NCI-H2029 (cell line): ENCODE results near the gene TPM4.
"Not testable (repeated sequence)": the region's sequence is repeated elsewhere in the genome, so short reads cannot be mapped to it uniquely, and the experiment has no call there.

Experiments used
- DNase-seq: peaks from one replicate; lab custom pipeline; 2025; lab: John Stamatoyannopoulos, UW

The TPM4 gene

GRCh38 chr19:16073988-16074387 is 2.3 kb upstream of the TPM4 start:
- no peak for DNase-seq

GRCh38 chr19:16074488-16075365 is 1.6 kb upstream of the TPM4 start:
- no peak for DNase-seq

- DNase-seq: no peak
These were observed 703 bp upstream of the TPM4 start for GRCh38 chr19:16075430-16076153.

DNA sequence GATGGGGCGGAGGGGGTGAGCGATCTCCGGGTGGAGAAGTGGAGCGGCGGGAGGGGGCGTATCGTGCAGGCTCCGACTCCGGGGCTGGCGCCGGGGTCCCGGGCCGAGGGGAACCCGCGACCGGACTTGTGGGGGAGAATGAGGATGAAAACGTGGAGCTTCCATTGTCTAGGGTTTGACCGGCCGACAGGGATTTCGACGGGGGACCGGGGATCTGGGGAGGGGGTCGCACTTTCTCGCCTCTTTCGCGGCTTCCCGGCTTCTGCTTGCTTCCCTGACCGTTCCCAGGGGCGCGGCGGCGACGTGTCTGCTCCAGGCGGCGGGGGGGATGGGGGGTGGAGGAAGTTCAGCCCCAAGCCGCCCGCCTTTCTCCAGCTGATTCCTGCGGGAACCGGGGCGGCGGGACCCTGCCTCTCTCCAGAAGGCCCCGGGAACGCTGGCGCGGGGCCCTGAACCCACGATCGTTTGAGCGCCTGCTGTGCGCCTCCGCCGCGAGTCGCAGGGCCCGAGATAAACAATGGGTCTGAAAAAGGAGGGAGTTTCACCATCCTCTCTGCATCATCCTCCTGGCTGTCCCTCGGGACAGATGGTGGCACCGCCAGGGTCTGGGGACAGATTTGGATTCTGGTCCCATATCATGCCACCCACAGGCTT is 790 bp downstream of the TPM4 start:
- peak; percentile 49 for DNase-seq

- no peak for DNase-seq
These were observed 1.9 kb downstream of the TPM4 start for GRCh38 chr19:16077984-16078758.

DNA sequence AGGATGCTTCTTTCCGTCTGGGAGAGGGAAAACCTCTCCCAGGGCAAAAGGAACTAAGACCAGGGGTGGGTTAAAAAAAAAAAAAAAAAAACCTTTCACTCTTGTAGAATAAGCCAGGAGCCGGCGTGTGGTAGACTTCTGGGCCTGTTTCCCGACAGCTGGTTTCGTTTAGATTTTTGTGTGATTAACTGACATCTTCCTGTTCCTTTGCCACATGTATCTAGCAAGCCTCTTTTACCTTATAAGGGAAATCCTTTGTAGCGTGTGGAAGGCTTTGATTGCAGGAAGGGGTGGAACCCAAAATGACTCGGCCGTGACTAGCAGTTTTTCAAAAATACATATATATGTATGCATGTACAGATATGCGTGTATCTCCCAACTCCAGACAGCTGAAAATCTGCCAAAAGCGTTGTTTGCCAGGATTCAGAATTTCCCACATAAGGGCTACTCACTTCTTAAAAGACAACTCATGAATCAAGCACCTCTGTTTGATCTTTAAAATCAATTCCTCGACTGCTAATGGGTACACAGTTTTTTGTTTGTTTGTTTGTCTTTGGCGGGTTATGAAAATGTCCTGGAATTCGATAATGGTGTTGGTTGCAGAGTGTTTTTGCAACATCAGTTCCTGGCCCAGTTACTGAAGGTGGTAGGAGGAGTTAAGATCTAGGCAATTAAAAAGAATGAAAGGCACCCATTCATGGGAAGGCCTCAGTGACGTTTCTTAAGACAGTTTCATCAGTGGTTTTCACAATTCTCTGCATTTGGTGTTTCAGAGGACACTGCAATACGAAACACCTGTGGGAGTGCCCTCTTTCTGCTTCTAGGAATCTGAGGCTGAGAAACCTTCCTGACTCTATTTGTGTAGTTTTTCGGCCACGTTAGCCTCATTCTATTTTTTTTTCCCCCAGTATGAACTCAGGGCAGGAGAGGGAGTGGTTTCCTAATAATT is 2.7 kb downstream of the TPM4 start:
- peak; percentile 76 for DNase-seq

DNA sequence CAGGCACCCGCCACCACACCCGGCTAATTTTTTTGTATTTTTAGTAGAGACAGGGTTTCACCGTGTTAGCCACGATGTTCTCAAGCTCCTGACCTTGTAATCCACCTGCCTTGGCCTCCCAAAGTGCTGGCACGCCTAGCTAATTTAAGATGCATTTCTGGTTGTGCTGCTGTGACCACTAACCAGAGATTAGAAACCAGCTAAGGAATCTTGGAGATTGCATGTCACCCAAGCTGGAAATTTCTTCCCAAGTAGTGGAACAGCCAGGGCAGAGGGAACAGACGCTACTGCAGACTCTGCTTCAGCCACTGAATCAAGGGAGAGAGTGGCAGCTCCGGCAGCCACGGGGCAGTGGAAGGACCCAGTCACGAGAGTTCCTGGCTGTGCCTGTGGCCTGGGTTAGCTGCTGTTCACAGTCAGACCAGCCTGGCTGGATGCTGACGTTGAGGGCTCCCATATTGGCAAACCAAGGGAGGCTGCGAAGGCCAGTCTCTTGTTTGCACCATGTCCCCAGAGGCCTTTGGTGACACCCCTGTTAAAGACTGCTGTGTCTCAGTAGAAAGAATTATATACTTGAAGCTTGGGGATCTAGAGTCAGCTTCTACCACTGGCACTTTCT is 7.9 kb downstream of the TPM4 start:
- DNase-seq: no peak

DNA sequence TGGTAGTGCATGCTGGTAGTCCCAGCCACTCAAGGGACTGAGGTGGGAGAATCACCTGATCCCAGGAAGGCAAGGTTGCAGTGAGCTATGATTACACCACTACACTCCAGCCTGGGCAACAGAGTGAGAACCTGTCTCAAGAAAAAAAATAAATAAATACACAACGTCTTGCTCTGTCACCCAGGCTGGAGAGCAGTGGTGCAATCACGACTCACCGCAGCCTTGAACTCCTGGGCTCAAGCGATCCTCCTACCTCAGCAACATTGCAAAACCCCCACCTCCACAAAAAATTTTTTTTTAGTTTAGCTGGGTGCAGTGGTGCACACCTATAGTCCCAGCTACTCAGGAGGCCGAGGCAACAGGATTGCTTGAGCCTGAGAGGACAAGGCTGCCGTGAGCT is 8.8 kb downstream of the TPM4 start:
- no peak for DNase-seq

DNA sequence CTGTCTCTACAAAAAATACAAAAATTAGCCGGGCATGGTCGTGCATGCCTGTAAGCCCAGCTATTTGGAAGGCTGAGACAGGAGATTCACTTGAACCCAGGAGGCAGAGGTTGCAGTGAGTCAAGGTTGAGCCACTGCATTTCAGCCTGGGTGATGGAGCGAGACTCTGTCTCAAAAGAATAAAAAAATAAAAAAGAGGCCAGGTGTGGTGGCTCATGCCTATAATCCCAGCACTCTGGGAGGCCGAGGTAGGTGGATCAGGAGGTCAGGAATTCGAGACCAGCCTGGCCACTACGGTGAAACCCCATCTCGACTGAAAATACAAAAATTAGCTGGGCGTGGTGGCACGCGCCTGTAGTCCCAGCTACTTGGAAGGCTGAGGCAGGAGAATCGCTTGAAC is 11.1 kb downstream of the TPM4 start:
- not testable (repeated sequence) for DNase-seq

DNA sequence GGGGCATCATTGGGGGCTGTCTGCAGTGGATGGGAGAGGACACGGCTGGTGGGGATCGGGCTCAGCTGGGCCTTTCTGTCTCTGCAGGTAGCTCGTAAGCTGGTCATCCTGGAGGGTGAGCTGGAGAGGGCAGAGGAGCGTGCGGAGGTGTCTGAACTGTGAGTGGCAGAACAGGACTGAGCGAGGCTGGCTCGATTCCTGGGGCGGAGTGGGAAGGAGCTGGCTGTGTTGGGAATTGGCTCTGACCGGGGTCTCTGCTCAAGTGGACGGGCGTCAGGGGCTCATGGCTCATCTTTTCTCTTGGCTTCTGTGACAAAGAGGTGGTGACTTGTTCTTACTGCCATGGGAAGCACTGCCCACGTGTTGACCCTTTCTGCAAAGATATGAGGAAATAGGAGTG is 11.6 kb downstream of the TPM4 start:
- DNase-seq: no peak

GRCh38 chr19:16088351-16089009 is 12.2 kb downstream of the TPM4 start:
- DNase-seq: no peak

DNA sequence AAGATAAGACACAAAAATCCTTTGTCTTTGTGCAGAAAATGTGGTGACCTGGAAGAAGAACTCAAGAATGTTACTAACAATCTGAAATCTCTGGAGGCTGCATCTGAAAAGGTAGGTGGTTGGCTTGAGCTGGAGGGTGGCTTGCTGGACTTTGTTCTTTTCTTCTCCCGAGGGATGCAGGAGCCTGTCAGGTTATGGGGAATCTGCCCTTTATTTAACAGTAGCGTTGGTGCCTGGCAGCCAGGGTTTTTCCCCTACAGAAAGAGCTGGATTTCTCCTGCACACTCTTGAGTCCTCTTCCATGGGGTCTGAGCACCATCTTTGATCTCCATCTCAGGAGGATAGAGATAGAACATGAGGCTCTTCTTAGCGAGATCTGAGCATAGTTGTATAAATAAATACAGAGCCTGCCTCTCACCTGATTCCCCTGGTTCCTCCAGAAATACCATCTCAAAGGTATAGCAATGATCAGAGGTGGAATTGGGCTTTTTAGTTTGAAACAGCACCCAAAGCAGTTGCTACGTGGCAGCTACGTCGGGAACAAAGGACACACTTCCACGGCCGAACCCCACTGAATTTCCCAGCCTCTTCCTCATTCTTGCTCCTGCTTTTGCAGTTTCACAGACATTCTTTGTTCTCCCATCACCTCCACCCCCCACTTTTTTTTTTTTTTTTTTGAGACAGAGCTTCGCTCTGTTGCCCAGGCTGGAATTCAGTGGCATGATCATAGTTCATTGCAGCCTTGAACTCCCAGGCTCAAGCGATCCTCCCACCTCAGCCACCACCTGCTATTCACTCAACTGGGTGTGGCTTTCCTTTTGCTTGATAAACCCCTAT is 12.9 kb downstream of the TPM4 start:
- DNase-seq: no peak

GRCh38 chr19:16091546-16092475 is 15.5 kb downstream of the TPM4 start:
- no peak for DNase-seq

DNA sequence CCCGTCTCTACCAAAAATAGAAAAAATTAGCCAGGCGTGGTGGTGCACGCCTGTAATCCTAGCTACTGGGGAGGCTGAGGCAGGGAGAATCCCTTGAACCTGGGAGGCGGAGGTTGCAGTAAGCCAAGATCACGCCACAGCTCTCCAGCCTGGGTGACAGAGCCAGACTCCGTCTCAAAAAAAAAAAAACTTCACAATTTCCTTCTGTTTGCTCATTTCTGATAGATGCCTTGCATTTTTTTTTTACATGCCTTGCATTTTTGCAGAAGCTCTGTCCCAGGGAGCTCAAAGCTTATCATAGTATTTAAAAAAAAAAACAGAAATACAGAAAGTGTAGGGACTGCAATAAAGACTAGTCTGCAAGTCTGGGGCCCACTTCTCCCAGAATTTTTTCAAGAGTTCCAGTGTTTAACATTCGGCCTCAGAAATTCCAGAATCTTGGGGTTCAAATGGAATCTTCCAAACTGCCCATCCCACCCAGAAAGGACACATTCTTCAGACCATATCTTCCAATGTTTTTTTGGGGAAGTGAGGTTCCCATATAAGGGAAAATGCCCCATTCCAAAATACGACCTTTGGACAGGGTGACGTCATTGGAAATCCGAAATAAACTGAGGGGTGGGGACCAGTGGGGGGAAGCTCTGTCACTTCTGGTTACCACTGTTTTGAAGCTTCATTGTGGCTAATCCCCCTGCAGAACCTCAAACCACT is 18.2 kb downstream of the TPM4 start:
- DNase-seq: no peak

- no peak for DNase-seq
These were observed 18.8 kb downstream of the TPM4 start for GRCh38 chr19:16095071-16095571.

DNA sequence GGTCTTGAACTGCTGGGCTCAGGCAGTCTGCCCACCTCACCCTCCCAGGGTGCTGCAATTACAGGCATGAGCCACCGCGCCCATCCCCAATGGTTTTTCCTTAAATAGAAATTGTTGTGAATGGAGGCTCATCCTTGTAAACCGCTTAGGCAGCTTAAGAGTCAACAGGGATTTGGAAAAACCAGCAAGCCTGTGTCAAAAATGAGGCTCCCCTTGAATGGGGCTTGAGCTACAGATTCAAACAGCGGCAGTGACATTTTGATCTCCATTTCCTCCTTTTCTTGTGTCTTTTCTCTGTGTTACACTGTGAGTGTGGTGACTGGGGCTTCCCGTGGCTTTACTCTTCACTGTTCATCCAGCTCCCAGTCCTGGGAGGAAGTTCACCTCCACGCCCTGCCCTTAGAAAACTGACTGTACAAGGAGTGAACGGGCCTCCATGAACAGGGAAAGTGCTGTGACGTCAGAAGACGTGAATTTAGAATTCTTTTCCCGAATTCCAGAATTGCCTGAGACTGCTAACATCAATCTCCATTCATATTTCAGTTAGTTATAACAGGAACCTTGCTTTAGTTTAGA is 20.1 kb downstream of the TPM4 start:
- no peak for DNase-seq

GRCh38 chr19:16098416-16098768 is 22.1 kb downstream of the TPM4 start:
- DNase-seq: no peak
